ENCODE data around the gene SOX5.

SOX5 gene

GRCh38 chr12:23760495-23760894, 189.0 kb downstream of the SOX5 start:
- TF ChIP-seq CTCF (IDR thresholded peaks at IDR 0.05; ENCODE audit: extremely low read depth, missing control alignments), result no peak
- no peak for DNase-seq (ENCODE audit: low spot score)

GRCh38 chr12:23758608-23759007, 190.9 kb downstream of the SOX5 start:
- TF ChIP-seq CTCF (IDR thresholded peaks at IDR 0.05; ENCODE audit: extremely low read depth, missing control alignments), result no peak
- no peak for DNase-seq (ENCODE audit: low spot score)

- no peak for DNase-seq (ENCODE audit: low spot score)
Measured at GRCh38 chr12:23757541-23757962, 191.9 kb downstream of the SOX5 start.

GRCh38 chr12:23756416-23756815, 193.1 kb downstream of the SOX5 start:
- TF ChIP-seq CTCF (IDR thresholded peaks at IDR 0.05; ENCODE audit: extremely low read depth, missing control alignments), result no peak
- DNase-seq (ENCODE audit: low spot score), result no peak

More at GRCh38 chr12:23757541-23757962, 191.9 kb downstream of the SOX5 start:
- no peak for TF ChIP-seq CTCF (IDR thresholded peaks at IDR 0.05; ENCODE audit: extremely low read depth, missing control alignments)

- no peak for TF ChIP-seq CTCF (IDR thresholded peaks at IDR 0.05; ENCODE audit: extremely low read depth, missing control alignments)
- DNase-seq (ENCODE audit: low spot score), result no peak
Measured at GRCh38 chr12:23753628-23754365, 195.7 kb downstream of the SOX5 start.

GRCh38 chr12:23752245-23752644, 197.2 kb downstream of the SOX5 start:
- TF ChIP-seq CTCF (IDR thresholded peaks at IDR 0.05; ENCODE audit: extremely low read depth, missing control alignments), result no peak
- DNase-seq (ENCODE audit: low spot score), result no peak

GRCh38 chr12:23751641-23752040, 197.8 kb downstream of the SOX5 start:
- DNase-seq (ENCODE audit: low spot score), result no peak
- TF ChIP-seq CTCF (IDR thresholded peaks at IDR 0.05; ENCODE audit: extremely low read depth, missing control alignments), result no peak

Data from GM20000 (cell line).